ENCODE measurements around the gene PRMT3. TPM values are rescaled to one million over a fixed set of nuclear protein-coding genes. Genes with fewer than 3 reads are reported as not detected.
"Not testable (repeated sequence)": the region's sequence is repeated elsewhere in the genome, so short reads cannot be mapped to it uniquely, and the experiment has no call there.

The PRMT3 gene
- total RNA-seq, 1 experiment from 2014 or later = 24.0 TPM

- H3K27me3 Mint-ChIP-seq (ENCODE audit: unreplicated experiment) = no peaks in the 10 kb centered on the region
- no peak overlapping the region for H3K27ac Mint-ChIP-seq (ENCODE audit: unreplicated experiment)
- no peak for DNase-seq
- H3K36me3 Mint-ChIP-seq (ENCODE audit: insufficient read depth, unreplicated experiment) = no peaks in the 10 kb centered on the region
- H3K4me1 Mint-ChIP-seq (ENCODE audit: low read depth, unreplicated experiment) = no peaks in the 10 kb centered on the region
- no peak overlapping the region for H3K4me3 Mint-ChIP-seq (ENCODE audit: low read depth, unreplicated experiment)
- CTCF ChIA-PET = no interaction called here
- BruUV-seq (replicated peaks) = no TSS peak
- no peaks in the 10 kb centered on the region for H3K9me3 Mint-ChIP-seq (ENCODE audit: low read depth, unreplicated experiment)
- no peak for TF ChIP-seq CTCF (IDR thresholded peaks at IDR 0.05; ENCODE audit: unreplicated experiment)
- intact Hi-C loops (cut with micrococcal nuclease; ENCODE audit: unreplicated experiment) = loop anchor here (5.0 kb wide), 1 partner anchor 578 kb away; no protein-coding TSS in a partner anchor
Measured at GRCh38 chr11:20483931-20484330, 96.4 kb downstream of the PRMT3 start.

- CTCF ChIA-PET; H3K27me3 Mint-ChIP-seq (ENCODE audit: unreplicated experiment); H3K9me3 Mint-ChIP-seq (ENCODE audit: low read depth, unreplicated experiment); H3K4me3 Mint-ChIP-seq (ENCODE audit: low read depth, unreplicated experiment); H3K4me1 Mint-ChIP-seq (ENCODE audit: low read depth, unreplicated experiment); H3K36me3 Mint-ChIP-seq (ENCODE audit: insufficient read depth, unreplicated experiment); DNase-seq; H3K27ac Mint-ChIP-seq (ENCODE audit: unreplicated experiment); BruUV-seq (replicated peaks): not testable (repeated sequence)
- intact Hi-C loops (cut with micrococcal nuclease; ENCODE audit: unreplicated experiment) = loop anchor here (5.0 kb wide), 1 partner anchor 578 kb away; no protein-coding TSS in a partner anchor
Measured at GRCh38 chr11:20484416-20484815, 96.9 kb downstream of the PRMT3 start.

GRCh38 chr11:20488352-20488751 lies 100.8 kb downstream of the PRMT3 start:
- no peak for DNase-seq
- no peaks in the 10 kb centered on the region for H3K9me3 Mint-ChIP-seq (ENCODE audit: low read depth, unreplicated experiment)
- no peak overlapping the region for H3K4me3 Mint-ChIP-seq (ENCODE audit: low read depth, unreplicated experiment)
- no peaks in the 10 kb centered on the region for H3K4me1 Mint-ChIP-seq (ENCODE audit: low read depth, unreplicated experiment)
- H3K27me3 Mint-ChIP-seq (ENCODE audit: unreplicated experiment) = no peaks in the 10 kb centered on the region
- no peak for TF ChIP-seq CTCF (IDR thresholded peaks at IDR 0.05; ENCODE audit: unreplicated experiment)
- no TSS peak for BruUV-seq (replicated peaks)
- intact Hi-C loops (cut with micrococcal nuclease; ENCODE audit: unreplicated experiment) = no loop called here
- no peaks in the 10 kb centered on the region for H3K36me3 Mint-ChIP-seq (ENCODE audit: insufficient read depth, unreplicated experiment)
- no peak overlapping the region for H3K27ac Mint-ChIP-seq (ENCODE audit: unreplicated experiment)
- CTCF ChIA-PET = no interaction called here

- no peak for DNase-seq
- no peak for TF ChIP-seq CTCF (IDR thresholded peaks at IDR 0.05; ENCODE audit: unreplicated experiment)
- Mint-ChIP-seq H3K27me3 (ENCODE audit: unreplicated experiment) (no peaks in the 10 kb centered on the region), H3K36me3 (ENCODE audit: insufficient read depth, unreplicated experiment) (no peaks in the 10 kb centered on the region), H3K27ac (ENCODE audit: unreplicated experiment) (no peak overlapping the region), H3K4me1 (ENCODE audit: low read depth, unreplicated experiment) (no peaks in the 10 kb centered on the region), H3K4me3 (ENCODE audit: low read depth, unreplicated experiment) (no peak overlapping the region), H3K9me3 (ENCODE audit: low read depth, unreplicated experiment) (no peaks in the 10 kb centered on the region)
- BruUV-seq (replicated peaks) = no TSS peak
- CTCF ChIA-PET = no interaction called here
- intact Hi-C loops (cut with micrococcal nuclease; ENCODE audit: unreplicated experiment) = no loop called here
Measured at GRCh38 chr11:20489948-20490347, 102.4 kb downstream of the PRMT3 start.

- CTCF ChIA-PET = no interaction called here
- H3K36me3 Mint-ChIP-seq (ENCODE audit: insufficient read depth, unreplicated experiment) = no peaks in the 10 kb centered on the region
Measured at GRCh38 chr11:20493340-20493739, 105.8 kb downstream of the PRMT3 start.

More at GRCh38 chr11:20493340-20493739, 105.8 kb downstream of the PRMT3 start:
- BruUV-seq (replicated peaks) = no TSS peak
- intact Hi-C loops (cut with micrococcal nuclease; ENCODE audit: unreplicated experiment) = no loop called here
- no peak for DNase-seq
- Mint-ChIP-seq H3K9me3 (ENCODE audit: low read depth, unreplicated experiment) (no peaks in the 10 kb centered on the region), H3K27me3 (ENCODE audit: unreplicated experiment) (no peaks in the 10 kb centered on the region), H3K27ac (ENCODE audit: unreplicated experiment) (no peak overlapping the region), H3K4me3 (ENCODE audit: low read depth, unreplicated experiment) (no peak overlapping the region), H3K4me1 (ENCODE audit: low read depth, unreplicated experiment) (no peaks in the 10 kb centered on the region)
- no peak for TF ChIP-seq CTCF (IDR thresholded peaks at IDR 0.05; ENCODE audit: unreplicated experiment)
